Vagina (tissue), 2 donors: Measurements from ENCODE around the gene TLK2. TPM values are rescaled to one million over a fixed set of nuclear protein-coding genes. Genes with fewer than 3 reads are reported as not detected.

Source experiments
- DNase-seq, 2 donors: peaks; one replicate each; pipeline ENCODE4 v3.0.0-alpha.2; 2017; ENCODE audit errors: extremely low spot score in 2 of 2
- H3K27ac ChIP-seq: fragments of 200-600 bp; sonication (generic); one replicate; pipeline ENCODE4 v1.5.1; 2019
- H3K27me3 ChIP-seq: fragments of 200-600 bp; sonication (generic); one replicate; pipeline ENCODE4 v1.5.1; 2019
- H3K36me3 ChIP-seq, 2 donors: fragments of 200-600 bp; sonication (generic); one replicate each; pipeline ENCODE4 v1.5.1; 2017 to 2019
- H3K4me1 ChIP-seq: fragments of 200-600 bp; sonication (generic); one replicate; pipeline ENCODE4 v1.5.1; 2019
- H3K4me3 ChIP-seq, 2 donors: fragments of 200-600 bp; sonication (generic); 1 replicate in 1 of 2; 2 replicates in 1 of 2; pipeline ENCODE4 v1.5.1; 2016 to 2019
- H3K9me3 ChIP-seq: fragments of 200-600 bp; sonication (generic); one replicate; pipeline ENCODE4 v1.5.1; 2019
- POLR2A ChIP-seq, 2 donors: fragments of 450-650 bp; IDR thresholded peaks; one replicate each; pipeline ENCODE4 v1.6.1; 2017; ENCODE audit warnings: antibody characterized with exemption in 2 of 2, mild to moderate bottlenecking in 2 of 2, moderate library complexity in 2 of 2
- POLR2AphosphoS5 ChIP-seq, 2 donors: sonication (generic); formaldehyde crosslinking; IDR thresholded peaks; one replicate each; pipeline ENCODE4 v1.9.0; 2017; ENCODE audit warnings: antibody characterized with exemption in 2 of 2, mild to moderate bottlenecking in 2 of 2, low read depth in 1 of 2; ENCODE audit not compliant: insufficient read depth in 1 of 2
- intact Hi-C: fragments of 100-400 bp; cut with DNase I; formaldehyde crosslinking; loops from one replicate; pipeline ENCODE4 v1.15.1; 2023
- total RNA-seq: library from RNA; depleted of rRNA; stranded (reverse); fragments of >200 nt; gene quantifications from one replicate; pipeline ENCODE4 v1.2.3, GENCODE V29; 2016
- TF ChIP-seq, protein P1 (sequence below), 3 experiments: fragments of 450-650 bp in 2 of 3; fragments of 200-600 bp in 1 of 3; sonication (generic) in 1 of 3; IDR thresholded peaks; one replicate each; pipeline ENCODE4 v1.5.1; 2017 to 2019; ENCODE audit warnings: antibody characterized with exemption in 3 of 3, mild to moderate bottlenecking in 2 of 3, moderate library complexity in 2 of 3

TLK2 gene
- total RNA-seq, 1 donor from 2014 or later, result 40.3 TPM

DNA sequence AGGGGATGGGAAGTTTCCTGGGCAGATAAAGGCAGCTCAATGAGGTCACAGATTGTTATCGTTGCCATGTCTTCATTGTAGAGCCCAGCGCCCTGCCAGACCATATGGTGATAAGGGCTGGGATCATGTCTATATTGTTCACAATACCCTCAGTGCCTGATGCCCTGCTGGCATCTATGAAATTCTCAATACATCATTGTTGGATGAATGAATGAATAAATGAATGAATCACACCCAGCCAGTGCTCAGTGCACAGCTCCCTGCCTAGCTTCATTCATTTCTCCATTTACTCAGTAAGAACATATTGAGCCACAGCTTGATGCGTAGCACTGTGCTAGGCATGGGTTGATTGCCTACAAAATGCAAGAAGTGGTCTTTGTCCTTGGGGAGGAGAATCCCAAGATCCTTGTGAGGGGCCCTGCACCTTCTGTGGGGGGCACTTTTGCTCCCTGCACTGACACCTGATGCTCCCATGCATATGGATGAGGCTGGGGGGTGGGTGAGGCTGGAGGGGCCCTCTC is 178.6 kb downstream of the TLK2 start:
- DNase-seq, result no peak
- H3K27me3 ChIP-seq, result no peaks in the 10 kb centered on the region
- H3K4me1 ChIP-seq, result peaks cover 44% of the 10 kb centered on the region
- no peak overlapping the region for H3K27ac ChIP-seq
- no peaks in the 10 kb centered on the region for H3K36me3 ChIP-seq
- intact Hi-C loops, result no loop called here
- peaks cover 5% of the 10 kb centered on the region for H3K9me3 ChIP-seq
- no peak overlapping the region for H3K4me3 ChIP-seq
- TF ChIP-seq, protein P1, sequence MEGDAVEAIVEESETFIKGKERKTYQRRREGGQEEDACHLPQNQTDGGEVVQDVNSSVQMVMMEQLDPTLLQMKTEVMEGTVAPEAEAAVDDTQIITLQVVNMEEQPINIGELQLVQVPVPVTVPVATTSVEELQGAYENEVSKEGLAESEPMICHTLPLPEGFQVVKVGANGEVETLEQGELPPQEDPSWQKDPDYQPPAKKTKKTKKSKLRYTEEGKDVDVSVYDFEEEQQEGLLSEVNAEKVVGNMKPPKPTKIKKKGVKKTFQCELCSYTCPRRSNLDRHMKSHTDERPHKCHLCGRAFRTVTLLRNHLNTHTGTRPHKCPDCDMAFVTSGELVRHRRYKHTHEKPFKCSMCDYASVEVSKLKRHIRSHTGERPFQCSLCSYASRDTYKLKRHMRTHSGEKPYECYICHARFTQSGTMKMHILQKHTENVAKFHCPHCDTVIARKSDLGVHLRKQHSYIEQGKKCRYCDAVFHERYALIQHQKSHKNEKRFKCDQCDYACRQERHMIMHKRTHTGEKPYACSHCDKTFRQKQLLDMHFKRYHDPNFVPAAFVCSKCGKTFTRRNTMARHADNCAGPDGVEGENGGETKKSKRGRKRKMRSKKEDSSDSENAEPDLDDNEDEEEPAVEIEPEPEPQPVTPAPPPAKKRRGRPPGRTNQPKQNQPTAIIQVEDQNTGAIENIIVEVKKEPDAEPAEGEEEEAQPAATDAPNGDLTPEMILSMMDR (IDR thresholded peaks at IDR 0.05), result no peak

DNA sequence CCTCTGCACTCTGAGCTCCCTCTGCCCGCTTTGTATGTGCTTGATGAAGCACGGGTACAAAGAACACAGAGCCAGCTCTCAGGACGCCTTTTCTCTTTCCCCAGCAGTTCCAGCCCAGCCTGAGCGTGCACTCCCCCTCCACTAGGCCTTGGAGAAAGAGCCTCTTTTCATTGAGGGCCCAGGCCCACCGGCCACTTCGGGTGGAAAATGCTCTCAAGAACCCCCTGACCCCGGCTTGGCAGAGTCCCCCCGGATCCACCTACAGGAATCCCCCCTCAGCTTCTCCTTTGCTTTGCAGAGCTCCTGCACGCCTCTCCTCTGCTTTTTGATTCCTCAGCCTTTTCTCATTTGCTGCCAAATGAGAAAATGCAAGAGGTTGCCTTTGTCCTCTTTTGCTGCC is 179.1 kb downstream of the TLK2 start:
- intact Hi-C loops, result no loop called here
- Histone ChIP-seq H3K36me3 (no peaks in the 10 kb centered on the region), H3K4me3 (no peak overlapping the region), H3K4me1 (peaks cover 39% of the 10 kb centered on the region), H3K9me3 (peaks cover 5% of the 10 kb centered on the region), H3K27me3 (no peaks in the 10 kb centered on the region), H3K27ac (no peak overlapping the region)
- no peak for DNase-seq
- no peak for TF ChIP-seq POLR2A (IDR thresholded peaks at IDR 0.05)
- no peak for TF ChIP-seq POLR2AphosphoS5 (IDR thresholded peaks at IDR 0.05; ENCODE audit: insufficient read depth in 1 of 2, low read depth in 1 of 2)
- TF ChIP-seq, protein P1 (IDR thresholded peaks at IDR 0.05), result no peak

DNA sequence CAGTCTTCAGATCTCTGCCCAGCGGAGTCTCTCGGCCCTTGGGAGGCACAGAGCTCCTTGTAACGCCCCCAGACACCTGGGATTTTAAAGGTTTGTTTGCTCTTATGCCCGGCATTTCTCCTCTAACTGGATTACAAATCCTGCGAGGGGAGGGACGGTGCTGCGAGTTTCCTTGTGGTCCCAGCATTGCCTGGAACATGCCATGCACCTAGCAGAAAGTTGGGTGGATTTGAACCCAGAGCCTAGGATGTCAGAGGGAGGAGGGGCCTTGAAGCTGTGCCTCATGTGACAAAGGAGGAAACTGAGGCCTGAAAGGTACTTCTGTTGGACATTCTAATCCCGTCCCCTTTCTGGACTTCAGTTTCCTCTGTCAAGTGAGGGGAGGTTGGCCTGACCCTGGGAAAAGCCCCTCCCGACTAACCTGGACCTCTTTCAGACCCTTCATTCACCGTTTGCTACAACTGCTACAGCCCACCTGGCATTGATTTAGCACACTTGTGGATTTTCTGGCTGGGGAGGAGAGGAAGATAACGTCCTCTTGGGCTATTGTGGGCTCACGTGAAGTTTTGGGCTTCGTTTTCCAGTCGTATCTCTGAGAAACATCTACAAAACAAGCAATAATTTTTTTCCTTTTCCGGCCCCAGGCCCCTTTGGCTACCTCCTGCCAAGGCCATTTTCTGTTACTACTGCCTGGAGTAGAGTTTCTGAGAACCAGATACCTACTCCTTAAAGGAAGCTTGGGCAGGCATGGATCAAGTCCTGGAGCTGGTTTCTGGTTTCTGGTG is 179.7 kb downstream of the TLK2 start:
- intact Hi-C loops, result no loop called here
- TF ChIP-seq POLR2A (IDR thresholded peaks at IDR 0.05) (no peak), POLR2AphosphoS5 (IDR thresholded peaks at IDR 0.05; ENCODE audit: insufficient read depth in 1 of 2, low read depth in 1 of 2) (no peak)
- TF ChIP-seq, protein P1 (IDR thresholded peaks at IDR 0.05), result no peak
- peak in 1 of 2 donors; percentile 83 for DNase-seq
- H3K27ac ChIP-seq, result no peak overlapping the region
- peaks cover 33% of the 10 kb centered on the region for H3K4me1 ChIP-seq
- no peaks in the 10 kb centered on the region for H3K27me3 ChIP-seq
- H3K4me3 ChIP-seq, result no peak overlapping the region
- H3K9me3 ChIP-seq, result peaks cover 5% of the 10 kb centered on the region
- H3K36me3 ChIP-seq, result no peaks in the 10 kb centered on the region

DNA sequence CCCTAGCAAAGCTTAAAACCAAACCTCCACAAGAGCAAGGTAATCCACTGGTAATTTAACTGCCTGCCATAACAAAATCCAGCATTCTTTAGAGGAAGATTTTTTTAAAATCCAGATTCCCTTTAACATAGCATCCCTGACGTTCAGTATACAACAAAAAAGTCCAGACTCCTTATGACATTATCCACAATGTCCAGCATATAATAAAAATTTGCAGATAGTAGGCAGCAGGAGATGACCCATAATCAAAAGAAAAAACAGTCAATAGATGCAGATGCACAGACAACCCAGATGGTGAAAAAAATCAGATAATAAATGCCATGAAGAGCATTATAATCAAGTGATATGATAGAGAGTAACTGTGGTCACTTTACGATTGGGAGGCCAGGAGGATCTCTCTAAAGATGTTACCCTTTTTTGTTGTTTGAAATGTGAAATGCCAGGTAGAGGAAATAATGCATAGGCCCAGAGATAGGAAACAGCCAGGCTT is 182.0 kb downstream of the TLK2 start:
- no peak overlapping the region for H3K4me3 ChIP-seq
- H3K27me3 ChIP-seq, result no peaks in the 10 kb centered on the region
- H3K36me3 ChIP-seq, result no peaks in the 10 kb centered on the region
- intact Hi-C loops, result no loop called here
- H3K4me1 ChIP-seq, result peaks cover 15% of the 10 kb centered on the region
- peaks cover 5% of the 10 kb centered on the region for H3K9me3 ChIP-seq
- no peak overlapping the region for H3K27ac ChIP-seq
- TF ChIP-seq POLR2A (IDR thresholded peaks at IDR 0.05) (no peak), POLR2AphosphoS5 (IDR thresholded peaks at IDR 0.05; ENCODE audit: insufficient read depth in 1 of 2, low read depth in 1 of 2) (no peak)
- TF ChIP-seq, protein P1 (IDR thresholded peaks at IDR 0.05), result no peak
- DNase-seq, result no peak

DNA sequence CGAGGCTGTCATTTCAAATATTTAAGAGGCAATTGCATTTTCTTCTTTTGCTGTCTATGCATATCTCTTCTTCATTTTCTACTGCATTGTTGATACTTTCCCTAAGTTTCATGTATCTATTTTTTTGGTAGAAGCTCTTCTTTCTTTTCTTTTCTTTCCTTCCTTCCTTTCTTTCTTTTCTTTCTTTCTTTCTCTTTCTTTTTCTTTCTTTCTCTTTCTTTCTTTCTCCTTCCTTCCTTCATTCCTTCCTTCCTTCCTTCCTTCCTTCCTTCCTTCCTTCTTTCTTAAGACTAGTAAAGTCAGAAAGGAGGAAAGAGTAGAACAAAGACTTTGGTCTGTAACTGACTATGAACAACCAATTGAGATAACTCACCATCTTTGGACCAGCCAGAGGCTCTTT is 182.7 kb downstream of the TLK2 start:
- no peak overlapping the region for H3K4me3 ChIP-seq
- H3K9me3 ChIP-seq, result peaks cover 5% of the 10 kb centered on the region
- no peak for DNase-seq
- TF ChIP-seq POLR2A (IDR thresholded peaks at IDR 0.05) (no peak), POLR2AphosphoS5 (IDR thresholded peaks at IDR 0.05; ENCODE audit: insufficient read depth in 1 of 2, low read depth in 1 of 2) (no peak)
- TF ChIP-seq, protein P1 (IDR thresholded peaks at IDR 0.05), result no peak
- intact Hi-C loops, result no loop called here
- H3K27ac ChIP-seq, result no peak overlapping the region
- H3K36me3 ChIP-seq, result peaks cover 0 to 6% of the 10 kb centered on the region in 2 donors
- no peaks in the 10 kb centered on the region for H3K27me3 ChIP-seq
- peaks cover 11% of the 10 kb centered on the region for H3K4me1 ChIP-seq
